HG02840 (cell line): Measurements from ENCODE around the gene EFHC1.

Experiments used
- ATAC-seq: cut with Tn5 transposase; IDR thresholded peaks from one replicate; pipeline ENCODE4 v1.9.1; 2021; ENCODE audit warnings: mild to moderate bottlenecking, moderate library complexity, moderate number of reproducible peaks; ENCODE audit not compliant: unreplicated experiment, low FRiP score

The EFHC1 gene

DNA sequence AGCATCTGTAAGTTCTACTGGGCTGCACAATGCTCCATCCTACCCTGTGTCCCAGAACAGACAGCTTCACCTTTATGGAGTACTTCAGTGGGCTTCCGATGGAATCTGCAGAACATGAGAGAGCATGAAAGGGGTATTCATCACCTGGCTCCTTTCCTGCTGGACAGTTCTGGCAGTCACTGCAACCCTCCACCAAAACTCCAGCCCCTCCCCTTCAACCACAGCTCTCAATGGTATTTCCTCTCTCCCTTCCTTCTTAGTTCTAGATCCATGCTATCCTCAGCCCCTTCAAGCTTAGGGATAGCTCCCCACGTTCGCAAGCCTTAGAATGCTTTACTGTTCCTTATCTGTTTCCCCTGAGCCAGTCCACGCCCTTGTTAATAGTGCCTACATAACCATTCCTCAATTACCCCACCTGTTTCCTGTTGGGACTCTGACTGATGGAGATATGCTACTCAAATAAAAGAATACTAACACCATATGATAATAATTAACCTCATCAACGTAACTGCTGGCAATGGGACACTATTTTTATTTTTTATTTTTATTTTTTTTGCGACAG is 130.0 kb downstream of the EFHC1 start:
- no peak for ATAC-seq

- ATAC-seq, result no peak
Measured at GRCh38 chr6:52550870-52551269, 130.7 kb downstream of the EFHC1 start.

DNA sequence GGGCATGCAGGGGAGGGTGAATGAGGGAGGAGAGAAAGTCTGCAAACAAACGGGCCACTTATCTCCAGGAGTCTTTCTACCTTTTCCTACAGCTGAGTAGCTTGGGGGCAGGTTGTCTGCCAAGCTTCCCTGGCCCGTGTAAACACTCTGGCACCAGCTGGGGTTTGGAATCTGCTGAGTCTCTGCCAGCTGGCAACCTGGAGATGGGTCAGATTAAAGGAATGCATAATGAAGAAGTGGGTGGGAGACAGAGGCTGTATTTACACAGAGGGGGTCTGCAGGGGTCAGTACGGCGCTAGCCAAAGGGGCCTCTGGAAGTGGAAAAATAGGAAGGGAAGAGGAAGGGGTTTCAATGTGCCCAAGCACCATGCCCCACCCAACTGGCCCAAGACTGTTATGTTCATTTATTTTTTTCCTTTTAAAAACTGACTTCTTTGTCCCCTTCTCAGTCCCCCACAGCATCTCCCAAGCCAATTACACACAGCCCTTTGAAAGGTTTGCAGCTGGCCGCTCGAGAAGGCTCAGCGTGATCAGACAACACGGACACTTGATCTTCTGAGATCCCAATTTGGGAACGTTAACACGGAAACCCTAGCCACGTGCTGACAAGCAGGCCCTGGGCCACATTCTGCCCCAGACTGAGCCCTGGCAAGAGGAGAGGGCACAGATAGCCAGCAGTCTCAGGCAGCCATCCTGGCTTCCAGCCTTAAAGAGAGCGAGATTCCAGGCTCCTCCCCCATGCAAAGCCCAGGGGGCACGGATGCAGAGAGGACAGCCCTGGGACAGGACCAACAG is 131.5 kb downstream of the EFHC1 start:
- ATAC-seq, result no peak

DNA sequence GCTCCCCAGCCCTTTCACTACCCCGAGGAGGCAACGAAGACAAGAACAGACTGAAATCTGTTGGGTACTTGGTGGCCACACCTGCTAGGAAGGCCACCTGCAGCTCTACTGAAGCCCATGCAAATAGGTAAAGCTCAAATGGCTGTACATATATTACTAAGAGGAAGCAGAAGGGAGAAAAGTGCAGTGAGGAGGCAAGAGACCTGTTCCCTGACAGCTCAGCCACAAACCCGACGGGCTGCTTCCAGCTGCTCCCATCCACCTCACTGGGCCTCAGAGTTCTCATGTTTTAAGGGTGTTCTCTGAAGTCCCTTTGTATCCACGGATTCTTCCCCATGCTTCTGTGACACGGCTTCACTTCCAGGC is 132.1 kb downstream of the EFHC1 start:
- peak; percentile 99 for ATAC-seq

GRCh38 chr6:52553158-52553557 is 133.0 kb downstream of the EFHC1 start:
- no peak for ATAC-seq

DNA sequence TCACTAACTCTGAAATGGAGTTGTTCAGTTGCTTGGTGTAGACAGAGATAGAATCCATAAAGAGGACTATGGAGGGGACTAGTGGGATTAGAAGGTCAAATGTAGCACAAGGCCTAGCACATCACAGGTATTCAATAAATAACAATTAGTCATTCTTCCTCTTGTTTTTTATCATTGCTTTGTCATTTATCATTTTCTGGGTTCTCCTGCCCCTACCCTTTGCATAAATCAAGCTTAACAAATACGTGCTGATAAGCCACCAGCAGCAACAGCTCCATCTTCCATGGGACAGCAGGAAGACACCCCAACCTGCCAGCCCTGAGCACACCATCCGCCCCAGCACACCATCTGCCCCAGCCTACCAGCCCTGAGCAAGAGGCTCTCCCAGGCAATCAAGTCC is 133.6 kb downstream of the EFHC1 start:
- no peak for ATAC-seq

- no peak for ATAC-seq
Measured at GRCh38 chr6:52554684-52555280, 134.6 kb downstream of the EFHC1 start.

- no peak for ATAC-seq
Measured at GRCh38 chr6:52555518-52556233, 135.5 kb downstream of the EFHC1 start.

- no peak for ATAC-seq
Measured at GRCh38 chr6:52557389-52558265, 137.5 kb downstream of the EFHC1 start.

- ATAC-seq, result no peak
Measured at GRCh38 chr6:52558266-52559000, 138.3 kb downstream of the EFHC1 start.

DNA sequence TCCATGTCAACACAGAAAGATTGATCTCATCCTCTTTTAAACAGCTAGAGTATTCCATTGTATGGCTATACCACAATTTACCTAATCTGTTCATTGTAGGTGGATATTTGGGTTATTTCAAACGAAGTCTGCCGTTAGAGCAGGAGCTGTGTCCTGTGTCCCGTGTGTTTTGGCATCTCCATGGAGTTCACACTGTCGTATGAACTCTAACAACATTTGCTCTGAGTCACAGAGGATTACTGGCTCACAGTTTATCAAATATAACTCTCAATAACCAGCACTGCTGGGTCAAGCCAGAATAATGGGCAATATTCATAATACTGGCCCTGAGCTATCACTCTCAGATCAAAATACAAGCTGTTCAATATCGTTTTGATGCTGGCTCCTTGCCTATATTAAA is 140.3 kb downstream of the EFHC1 start:
- ATAC-seq, result no peak

DNA sequence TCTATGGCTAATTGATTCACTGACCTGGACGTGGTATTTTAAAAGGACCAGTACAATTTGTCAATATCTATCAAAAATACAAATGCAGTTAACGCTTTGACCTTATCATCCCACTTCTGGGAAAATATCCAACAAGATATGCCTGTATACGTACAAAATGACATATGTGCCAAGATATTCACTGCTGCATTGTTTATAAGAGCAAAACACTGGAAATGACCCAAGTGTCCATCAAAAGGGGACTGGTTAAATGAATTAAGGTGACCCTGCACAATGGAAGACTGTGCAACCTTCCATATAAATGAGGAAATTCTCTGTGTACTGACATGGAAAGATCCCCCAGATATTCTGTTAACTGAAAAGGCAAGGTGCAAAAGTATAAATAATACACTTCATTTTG is 142.8 kb downstream of the EFHC1 start:
- ATAC-seq, result no peak

DNA sequence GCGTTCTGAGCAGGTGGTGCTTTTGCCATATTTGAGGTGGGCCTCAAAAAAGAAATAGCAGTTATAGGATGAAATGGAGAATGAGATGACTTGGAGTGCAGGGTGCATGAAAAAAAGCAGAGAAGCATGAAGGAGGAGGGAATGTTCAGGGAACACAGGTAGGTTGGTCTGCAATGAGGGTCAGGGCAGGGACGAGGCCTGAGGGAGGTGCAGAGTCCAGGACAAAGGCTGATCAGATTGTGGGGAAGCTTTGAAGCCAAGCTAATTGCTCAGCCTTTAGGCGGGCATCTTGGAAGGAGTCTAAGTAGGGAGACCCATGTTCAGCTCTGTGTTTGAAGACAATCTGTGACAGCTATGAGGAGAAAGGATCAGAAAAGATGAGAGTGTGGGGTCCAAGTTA is 144.7 kb downstream of the EFHC1 start:
- ATAC-seq, result no peak

DNA sequence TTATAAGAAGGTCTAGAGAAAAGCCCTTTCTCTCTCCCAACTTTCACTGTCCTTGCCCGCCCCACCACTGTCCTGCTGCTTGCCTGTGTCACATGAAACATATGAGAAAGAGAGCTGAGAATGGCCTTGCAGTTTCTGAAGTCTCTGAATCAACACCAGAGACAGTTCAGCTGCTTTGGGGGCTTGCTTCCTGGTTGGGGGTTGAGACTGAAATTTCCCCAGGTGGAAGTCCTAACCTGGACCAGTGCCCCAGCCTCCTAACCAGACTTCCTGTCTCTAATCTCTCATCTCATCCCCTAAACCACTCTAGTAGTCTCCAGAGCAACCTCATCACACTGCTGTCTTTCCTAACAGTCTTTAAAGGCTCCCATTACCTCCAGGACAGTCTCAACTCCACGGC is 146.1 kb downstream of the EFHC1 start:
- no peak for ATAC-seq

- no peak for ATAC-seq
Measured at GRCh38 chr6:52566853-52567279, 146.7 kb downstream of the EFHC1 start.

DNA sequence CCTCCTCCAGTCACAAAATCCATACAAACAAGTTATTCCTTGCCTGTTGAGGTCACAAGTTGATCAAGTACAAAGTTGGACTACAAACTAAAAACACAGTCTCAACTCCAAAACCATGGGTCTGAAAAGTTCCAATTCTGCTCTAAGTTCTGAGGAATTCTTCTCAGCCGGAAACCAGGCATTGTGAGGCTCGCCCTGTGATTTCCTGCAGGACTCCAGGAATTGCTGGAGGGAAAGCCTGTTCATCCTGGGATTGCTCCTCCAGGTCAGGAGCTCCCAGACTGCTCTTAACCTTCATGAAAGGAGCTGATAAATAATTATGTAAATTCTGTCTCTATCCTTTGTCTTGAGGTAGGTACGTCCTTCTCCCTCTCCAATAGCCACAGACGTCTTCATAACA is 148.2 kb downstream of the EFHC1 start:
- no peak for ATAC-seq

- no peak for ATAC-seq
Measured at GRCh38 chr6:52570291-52570700, 150.2 kb downstream of the EFHC1 start.

GRCh38 chr6:52571099-52571755 is 151.1 kb downstream of the EFHC1 start:
- ATAC-seq, result no peak

GRCh38 chr6:52572536-52572935 is 152.4 kb downstream of the EFHC1 start:
- no peak for ATAC-seq
